Heart left ventricle (tissue), 16 donors: Measurements from ENCODE around the gene PGS1. TPM values are rescaled to one million over a fixed set of nuclear protein-coding genes. Genes with fewer than 3 reads are reported as not detected.
A peak's percentile ranks its signal among the peaks of the same experiment; 100 is the strongest.

Experiments
- ATAC-seq, 4 donors: fragments of 200-7000 bp; cut with Tn5 transposase; one replicate each; pipeline ENCODE4 v1.9.1; 2020 to 2022; ENCODE audit warnings: moderate library complexity in 4 of 4, mild to moderate bottlenecking in 3 of 4, moderate number of reproducible peaks in 1 of 4
- DNase-seq, 5 donors: peaks; one replicate each; pipeline ENCODE4 v3.0.0-alpha.2; 2020
- H3K27ac ChIP-seq, 12 donors: fragments of 200-600 bp; sonication (generic) in 4 of 12; one replicate each; pipeline versions ENCODE4 v1.5.0 to v1.8.0; 2016 to 2022; ENCODE audit warnings: mild to moderate bottlenecking in 2 of 12
- H3K27me3 ChIP-seq, 9 donors: fragments of 200-600 bp; sonication (generic) in 2 of 9; one replicate each; pipeline versions ENCODE4 v1.5.1 to v1.8.0; 2016 to 2022; ENCODE audit warnings: mild to moderate bottlenecking in 3 of 9
- H3K36me3 ChIP-seq, 9 donors: fragments of 200-600 bp; sonication (generic) in 2 of 9; one replicate each; pipeline versions ENCODE4 v1.5.0 to v1.8.0; 2018 to 2022; ENCODE audit warnings: mild to moderate bottlenecking in 2 of 9
- H3K4me1 ChIP-seq, 12 donors: fragments of 200-600 bp; sonication (generic) in 4 of 12; one replicate each; pipeline versions ENCODE4 v1.5.0 to v1.8.0; 2016 to 2022; ENCODE audit warnings: mild to moderate bottlenecking in 3 of 12
- H3K4me3 ChIP-seq, 12 donors: fragments of 200-600 bp; sonication (generic) in 4 of 12; one replicate each; pipeline versions ENCODE4 v1.5.0 to v1.8.0; 2017 to 2022; ENCODE audit warnings: mild to moderate bottlenecking in 9 of 12, moderate library complexity in 4 of 12
- H3K9me3 ChIP-seq, 12 donors: fragments of 200-600 bp; sonication (generic) in 4 of 12; one replicate each; pipeline versions ENCODE4 v1.5.0 to v1.8.0; 2016 to 2022; ENCODE audit warnings: mild to moderate bottlenecking in 1 of 12
- POLR2A ChIP-seq, 2 donors: fragments of 450-650 bp; IDR thresholded peaks; one replicate each; pipeline ENCODE4 v1.6.1; 2017; ENCODE audit warnings: antibody characterized with exemption in 2 of 2, mild to moderate bottlenecking in 2 of 2, moderate library complexity in 2 of 2
- WGBS, 4 donors: extraction: QIAGEN DNeasy Blood & Tissue Kit in 2 of 4; methylation state at CpG; one replicate each; pipeline versions ENCODE4 v1.1.5 to v1.1.7; 2013 to 2018; 5-methylcytosine and 5-hydroxymethylcytosine counted together
- intact Hi-C, 10 donors: fragments of 100-400 bp; cut with DNase I; formaldehyde crosslinking; loops; one replicate each; pipeline versions ENCODE4 v1.11.1 to v1.14.2; 2022
- polyA plus RNA-seq, 2 donors: library from polyadenylated mRNA; stranded (reverse); fragments of 200-250 nt; gene quantifications; one replicate each; pipeline ENCODE4 v1.2.3, GENCODE V29; 2013
- total RNA-seq, 9 donors: library from RNA; depleted of rRNA in 2 of 9; stranded (reverse); fragments of >200 nt in 2 of 9; fragmentation: NEBNext Ultra II Directional in 3 of 9; extraction: Animal tissue kit (Norgen Biotek cat#: 25700) in 3 of 9; gene quantifications; one replicate each; pipeline versions ENCODE4 v1.1.0 to v1.2.4, GENCODE V29; 2016 to 2023
- TF ChIP-seq, protein P1 (sequence below), 12 donors: fragments of 200-600 bp; sonication (generic) in 4 of 12; IDR thresholded peaks; one replicate each; pipeline versions ENCODE4 v1.5.0 to v1.8.0; 2018 to 2022; ENCODE audit warnings: antibody characterized with exemption in 12 of 12, mild to moderate bottlenecking in 5 of 12
- donor health status: ischemic (EF 13 %, LVEDD 7.1; RV severe dilation, severe dysfunction).
- donor health status: healthy with polysubstance abuse.
- donor health status: DM: no; HTN: yes; CAD: no.
- donor health status: DM: no; HTN: no; CAD: no.
- donor health status: ischemic (EF 25% LVEDD 6.9; RV normal size, moderate dysfunction).
- donor health status: ischemic (EF 25% LVEDD 5.7; RV mildly dilated, moderate dysfunction).
- donor health status: healthy.
- donor health status: DM: yes; HTN: yes; CAD: no.
- donor health status: ischemic (EF 35%, LVEDD 5.7; RV mildly dilated, moderate dysfunction).
- donor health status: nonischemic (EF 11% LVEDD 7.7; RV severe dilation, severe dysfunction).
- donor health status: DM: yes; HTN: yes; CAD: no.
- donor health status: PGD.
- donor health status: ischemic (EF 29% LVEDD 5.4; RV normal size, mild dysfunction).
- donor health status: nonischemic (EF 23%, LVEDD 6.1; RV moderate dilation, normal function).

Gene PGS1
- total and polyA plus RNA-seq, 11 donors, result 11.9 to 32.8 (median 17.3) TPM

DNA sequence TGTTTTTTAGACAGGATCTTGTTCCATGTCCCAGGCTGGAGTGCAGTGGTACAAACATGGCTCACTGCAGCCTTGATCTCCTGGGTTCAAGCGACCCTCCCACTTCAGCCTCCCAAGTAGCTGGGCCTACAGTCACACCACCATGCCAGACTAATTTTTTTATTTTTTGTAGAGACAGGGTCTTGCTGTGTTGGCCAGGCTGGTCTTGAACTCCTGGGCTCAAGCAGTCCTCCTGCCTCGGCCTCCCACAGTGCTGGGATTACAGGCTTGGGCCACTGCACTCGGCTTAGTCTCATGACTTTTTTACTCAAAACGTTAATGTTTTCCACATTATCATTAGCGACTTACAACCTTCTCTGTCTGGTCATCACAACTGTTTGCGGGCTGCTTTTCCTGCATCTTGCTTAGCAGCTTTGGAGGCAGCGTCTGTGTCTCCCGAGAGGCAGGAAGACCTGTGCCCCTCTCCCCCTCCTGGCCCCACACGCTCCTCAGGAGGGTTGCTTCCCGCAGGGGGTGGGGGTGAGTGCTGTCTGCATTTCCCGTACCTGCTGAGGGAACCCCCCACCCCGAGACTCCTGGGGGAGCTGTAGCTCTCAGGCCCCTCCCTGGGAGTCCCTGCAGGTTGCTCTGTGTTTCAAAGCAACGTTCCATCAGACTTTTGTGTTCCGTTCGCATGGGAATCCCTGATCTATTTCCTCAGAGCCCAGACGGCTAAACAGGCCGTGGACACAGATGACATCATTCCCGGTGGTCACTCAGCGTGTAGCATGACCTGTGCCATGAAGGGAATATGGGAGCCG, 52.6 kb downstream of the PGS1 start:
- Histone ChIP-seq H3K36me3 (peaks cover 0 to 39% (median 20%) of the 10 kb centered on the region in 9 donors), H3K9me3 (no peaks in the 10 kb centered on the region), H3K4me3 (no peak overlapping the region), H3K27ac (no peak overlapping the region), H3K27me3 (no peaks in the 10 kb centered on the region), H3K4me1 (peaks cover 0 to 5% (median 0%) of the 10 kb centered on the region in 12 donors)
- DNase-seq (no peak), ATAC-seq (no peak)
- intact Hi-C loops, result no loop called here
- TF ChIP-seq, protein P1, sequence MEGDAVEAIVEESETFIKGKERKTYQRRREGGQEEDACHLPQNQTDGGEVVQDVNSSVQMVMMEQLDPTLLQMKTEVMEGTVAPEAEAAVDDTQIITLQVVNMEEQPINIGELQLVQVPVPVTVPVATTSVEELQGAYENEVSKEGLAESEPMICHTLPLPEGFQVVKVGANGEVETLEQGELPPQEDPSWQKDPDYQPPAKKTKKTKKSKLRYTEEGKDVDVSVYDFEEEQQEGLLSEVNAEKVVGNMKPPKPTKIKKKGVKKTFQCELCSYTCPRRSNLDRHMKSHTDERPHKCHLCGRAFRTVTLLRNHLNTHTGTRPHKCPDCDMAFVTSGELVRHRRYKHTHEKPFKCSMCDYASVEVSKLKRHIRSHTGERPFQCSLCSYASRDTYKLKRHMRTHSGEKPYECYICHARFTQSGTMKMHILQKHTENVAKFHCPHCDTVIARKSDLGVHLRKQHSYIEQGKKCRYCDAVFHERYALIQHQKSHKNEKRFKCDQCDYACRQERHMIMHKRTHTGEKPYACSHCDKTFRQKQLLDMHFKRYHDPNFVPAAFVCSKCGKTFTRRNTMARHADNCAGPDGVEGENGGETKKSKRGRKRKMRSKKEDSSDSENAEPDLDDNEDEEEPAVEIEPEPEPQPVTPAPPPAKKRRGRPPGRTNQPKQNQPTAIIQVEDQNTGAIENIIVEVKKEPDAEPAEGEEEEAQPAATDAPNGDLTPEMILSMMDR (IDR thresholded peaks at IDR 0.05), result no peak
- no peak for TF ChIP-seq POLR2A (IDR thresholded peaks at IDR 0.05)
- 50 to 68% (median 55%) methylated on average over 17 to 20 of the region's 20 CpGs for WGBS, 4 donors

DNA sequence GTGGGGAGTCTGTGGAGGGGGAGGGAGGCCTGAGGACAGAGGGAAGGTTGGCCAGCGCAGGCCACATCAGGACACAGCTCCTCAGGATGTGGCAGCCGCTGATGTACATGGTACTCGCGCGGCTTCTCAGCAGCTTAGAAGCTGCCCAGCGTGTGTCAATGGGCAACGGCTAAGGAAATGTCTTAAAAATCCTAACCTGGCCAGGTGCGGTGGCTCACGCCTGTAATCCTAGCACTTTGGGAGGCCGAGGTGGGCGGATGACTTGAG, 53.2 kb downstream of the PGS1 start:
- Histone ChIP-seq H3K36me3 (peaks cover 0 to 34% (median 15%) of the 10 kb centered on the region in 9 donors), H3K27ac (no peak overlapping the region), H3K4me3 (no peak overlapping the region), H3K9me3 (no peaks in the 10 kb centered on the region), H3K27me3 (no peaks in the 10 kb centered on the region), H3K4me1 (peaks cover 0 to 4% (median 0%) of the 10 kb centered on the region in 12 donors)
- TF ChIP-seq POLR2A (IDR thresholded peaks at IDR 0.05), result no peak
- TF ChIP-seq, protein P1 (IDR thresholded peaks at IDR 0.05), result no peak
- ATAC-seq (no peak), DNase-seq (no peak)
- WGBS, 4 donors, result 82 to 91% (median 86%) methylated on average over 7 to 11 of the region's 11 CpGs
- intact Hi-C loops, result no loop called here

DNA sequence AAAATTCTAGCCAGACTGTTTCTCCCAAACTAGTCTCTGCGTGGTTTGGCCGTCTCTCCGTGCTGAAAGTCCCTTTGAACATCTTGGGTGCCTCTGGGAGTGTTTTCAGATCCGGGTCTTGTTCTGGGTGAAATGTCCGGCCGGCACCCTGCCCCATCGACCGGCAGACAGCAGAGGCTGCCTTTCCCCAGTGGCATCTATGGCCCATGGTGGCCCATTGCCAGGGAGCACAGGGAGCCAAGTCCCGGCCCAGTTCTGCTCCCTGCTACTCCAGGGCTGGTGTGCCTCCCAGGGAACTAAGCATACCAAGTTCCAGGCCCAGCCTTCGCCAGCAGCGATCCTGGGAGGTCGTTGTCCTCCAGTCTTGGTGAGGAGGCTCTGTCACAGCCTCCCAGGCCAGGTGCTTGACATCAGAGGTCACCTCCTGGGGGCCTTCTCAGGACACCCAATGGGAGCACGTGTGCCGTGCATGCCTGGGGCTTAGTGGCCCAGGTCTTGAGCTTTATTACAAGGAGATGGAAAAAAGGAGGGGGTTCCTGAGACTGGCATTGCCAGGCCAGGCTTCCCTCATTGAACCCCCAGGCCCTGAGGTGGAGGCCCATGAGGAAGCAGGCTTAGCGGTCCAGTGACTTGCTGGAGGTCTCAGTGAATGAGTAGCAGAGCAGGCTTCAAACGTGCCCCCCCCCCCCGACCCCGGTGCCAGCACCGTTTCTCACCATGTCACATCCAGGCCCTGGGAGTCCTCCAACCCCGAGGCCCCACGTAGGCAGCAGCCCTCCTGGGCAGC, 54.0 kb downstream of the PGS1 start:
- Histone ChIP-seq H3K9me3 (no peaks in the 10 kb centered on the region), H3K27me3 (peaks cover 0 to 1% (median 0%) of the 10 kb centered on the region in 9 donors), H3K36me3 (peaks cover 0 to 26% (median 8%) of the 10 kb centered on the region in 9 donors), H3K27ac (no peak overlapping the region), H3K4me1 (peaks cover 0 to 4% (median 0%) of the 10 kb centered on the region in 12 donors), H3K4me3 (no peak overlapping the region)
- peak in 1 of 4 donors; percentile 17 for ATAC-seq
- no peak for DNase-seq
- 55 to 70% (median 60%) methylated on average over 14 to 21 of the region's 21 CpGs for WGBS, 4 donors
- intact Hi-C loops, result no loop called here
- TF ChIP-seq, protein P1 (IDR thresholded peaks at IDR 0.05), result no peak
- TF ChIP-seq POLR2A (IDR thresholded peaks at IDR 0.05), result no peak

DNA sequence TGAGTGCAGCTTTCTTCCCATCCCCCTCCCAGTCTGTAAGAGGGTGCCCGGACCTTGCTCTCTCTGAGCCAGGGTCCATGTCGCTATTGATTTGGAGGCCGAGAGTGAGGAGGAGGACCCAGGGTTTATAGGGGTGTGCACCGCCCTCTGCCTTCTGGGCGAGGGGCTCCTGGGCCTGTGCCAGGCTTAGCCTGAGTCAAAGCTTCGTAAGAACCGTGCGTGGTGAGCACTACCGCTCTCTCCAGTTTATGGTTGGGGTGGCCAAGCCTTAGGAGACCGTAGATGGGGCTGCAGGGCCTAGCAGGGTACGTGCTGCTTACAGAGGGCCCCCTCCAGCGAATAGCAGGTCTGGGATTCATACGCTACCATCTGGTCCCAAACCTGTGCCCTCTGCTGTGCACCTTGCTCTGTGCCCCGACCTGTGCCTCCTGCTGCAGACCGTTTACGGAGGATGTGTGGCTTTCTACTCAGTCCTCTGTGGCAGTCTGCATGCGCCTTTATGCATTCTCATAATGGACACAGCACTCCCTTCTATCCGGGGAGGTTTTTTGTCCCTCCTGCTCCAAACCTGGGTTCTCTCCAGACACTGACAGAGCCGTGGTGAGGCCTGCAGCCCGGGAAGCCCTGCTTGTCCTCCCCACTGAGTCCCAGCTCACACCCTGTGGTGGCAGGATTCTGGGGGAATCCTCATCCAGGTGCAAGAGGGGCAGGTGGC, 54.7 kb downstream of the PGS1 start:
- H3K9me3 ChIP-seq, result no peaks in the 10 kb centered on the region
- ATAC-seq (no peak), DNase-seq (no peak)
- WGBS, 4 donors, result 68 to 77% (median 71%) methylated on average over 17 to 20 of the region's 20 CpGs
- TF ChIP-seq POLR2A (IDR thresholded peaks at IDR 0.05), result no peak
- TF ChIP-seq, protein P1 (IDR thresholded peaks at IDR 0.05), result no peak
- intact Hi-C loops, result no loop called here
- no peak overlapping the region for H3K4me3 ChIP-seq
- H3K4me1 ChIP-seq, result peaks cover 0 to 4% (median 0%) of the 10 kb centered on the region in 12 donors
- no peak overlapping the region for H3K27ac ChIP-seq
- peaks cover 0 to 18% (median 7%) of the 10 kb centered on the region in 9 donors for H3K36me3 ChIP-seq
- peaks cover 0 to 8% (median 0%) of the 10 kb centered on the region in 9 donors for H3K27me3 ChIP-seq
